Measurements from ENCODE around the gene CENPM.

CENPM gene, protein sequence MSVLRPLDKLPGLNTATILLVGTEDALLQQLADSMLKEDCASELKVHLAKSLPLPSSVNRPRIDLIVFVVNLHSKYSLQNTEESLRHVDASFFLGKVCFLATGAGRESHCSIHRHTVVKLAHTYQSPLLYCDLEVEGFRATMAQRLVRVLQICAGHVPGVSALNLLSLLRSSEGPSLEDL

DNA sequence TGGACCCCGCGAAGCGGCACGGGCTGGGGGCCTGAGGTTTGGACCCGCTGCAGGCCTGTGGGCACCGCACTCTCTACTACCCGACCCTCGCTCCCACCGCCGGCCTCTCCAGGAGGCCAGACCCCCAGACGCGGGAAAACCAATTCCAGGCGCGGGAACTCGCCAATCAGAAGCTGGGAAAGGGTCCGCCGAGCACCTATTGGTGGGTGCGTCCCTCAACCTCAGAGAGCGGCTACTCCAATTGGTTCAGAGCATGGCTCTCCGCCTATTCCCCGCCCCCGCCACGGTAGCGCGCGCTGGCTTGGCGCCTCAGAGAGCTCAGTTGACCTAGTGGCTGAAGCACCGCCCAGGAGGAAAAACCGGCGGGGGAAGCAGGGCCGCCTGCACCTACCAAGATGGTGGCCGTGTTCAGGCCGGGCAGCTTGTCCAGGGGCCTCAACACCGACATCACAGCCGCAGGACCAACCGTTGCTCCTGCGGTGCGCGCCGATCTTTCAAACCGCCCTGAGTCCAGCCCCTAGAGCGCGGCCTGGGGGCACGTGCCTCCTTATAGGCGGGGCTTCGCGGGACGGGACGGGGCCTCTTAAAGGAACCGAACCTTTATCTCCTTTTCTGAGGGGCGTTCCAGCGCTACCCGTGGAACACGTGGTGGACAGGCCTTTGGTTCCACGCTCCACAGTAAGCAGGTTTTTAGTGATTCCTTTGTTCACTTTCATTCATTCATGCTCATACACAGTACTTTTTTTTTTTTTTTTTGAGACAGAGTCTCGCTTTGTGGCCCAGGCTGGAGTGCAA is at the start of gene CENPM:
Gene CENPM, minus strand, starts transcription at position 524 of the 795 bp plus-strand sequence. Its CDS starts 76 bp downstream, at position 448.
- H3K27ac ChIP-seq: peak within 1 kb of the TSS; percentile 86
- TF ChIP-seq ZFX (IDR thresholded peaks at IDR 0.05; ENCODE audit: borderline replicate concordance): no peak
- no peak for TF ChIP-seq CTCF (IDR thresholded peaks at IDR 0.05)

GRCh38 chr22:41995211-41995610 is 48.3 kb upstream of the CENPM start:
- H3K27ac ChIP-seq: no peak overlapping the region
- TF ChIP-seq ZFX (IDR thresholded peaks at IDR 0.05; ENCODE audit: borderline replicate concordance) (no peak), CTCF (IDR thresholded peaks at IDR 0.05) (no peak)

DNA sequence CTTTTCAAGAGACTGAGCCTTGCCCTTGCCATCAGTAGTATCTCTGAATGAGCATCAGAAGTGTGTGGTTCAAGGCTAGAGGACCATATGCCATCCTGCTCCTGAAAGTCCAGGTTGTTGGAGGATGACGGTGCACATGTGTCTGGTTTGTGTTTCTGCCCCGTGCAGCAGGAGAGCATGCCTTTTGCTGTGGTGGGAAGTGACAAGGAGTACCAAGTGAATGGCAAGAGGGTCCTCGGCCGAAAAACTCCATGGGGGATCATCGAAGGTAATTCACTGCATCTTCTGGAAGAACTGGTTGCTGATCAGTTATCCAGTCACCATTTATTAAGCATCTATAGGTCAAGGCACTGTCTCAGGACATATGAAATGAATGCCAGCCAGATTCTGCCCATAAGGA is 45.5 kb upstream of the CENPM start:
- TF ChIP-seq CTCF (IDR thresholded peaks at IDR 0.05) (no peak), ZFX (IDR thresholded peaks at IDR 0.05; ENCODE audit: borderline replicate concordance) (no peak)
- no peak overlapping the region for H3K27ac ChIP-seq

DNA sequence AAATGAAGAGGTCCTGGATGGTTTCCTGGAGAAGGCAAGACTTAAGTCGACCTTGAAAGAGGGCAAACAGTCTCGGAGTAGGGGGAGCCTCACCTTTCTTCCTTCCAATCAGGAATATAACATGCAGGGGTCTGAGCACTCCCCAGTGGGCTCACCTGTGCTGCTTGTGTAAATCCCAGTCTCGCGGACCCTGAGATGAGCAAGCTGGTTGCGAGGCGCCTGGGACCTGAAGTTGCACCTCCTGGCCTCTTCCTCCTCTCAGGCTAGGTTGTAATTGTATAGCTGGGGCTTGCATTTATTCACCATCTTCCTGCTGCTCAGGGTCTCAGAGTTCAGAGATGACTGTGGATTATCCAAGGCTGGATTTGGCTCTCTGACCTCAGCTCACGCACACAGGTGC is 44.2 kb upstream of the CENPM start:
- no peak overlapping the region for H3K27ac ChIP-seq
- TF ChIP-seq CTCF (IDR thresholded peaks at IDR 0.05): no peak
- TF ChIP-seq ZFX (IDR thresholded peaks at IDR 0.05; ENCODE audit: borderline replicate concordance): no peak

DNA sequence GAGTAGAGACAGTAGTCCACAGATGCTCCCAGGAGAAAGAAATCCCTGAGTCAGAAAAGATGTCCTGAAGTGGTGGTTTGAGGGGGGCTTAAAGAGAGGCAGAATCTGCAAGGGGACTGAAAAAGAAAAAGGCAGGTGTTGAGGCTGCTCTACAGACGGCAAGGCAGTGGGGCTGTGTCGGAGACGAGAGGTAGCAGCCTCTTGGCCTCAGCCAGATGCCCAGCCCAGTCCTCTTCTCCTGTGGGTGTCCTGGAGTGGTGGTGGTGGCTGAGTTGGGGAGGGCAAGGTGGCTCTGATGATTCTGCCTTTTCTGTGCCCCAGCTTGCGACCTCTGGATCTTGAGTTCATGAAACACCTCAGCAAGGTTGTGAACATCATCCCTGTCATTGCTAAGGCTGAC is 42.3 kb upstream of the CENPM start:
- no peak for TF ChIP-seq ZFX (IDR thresholded peaks at IDR 0.05; ENCODE audit: borderline replicate concordance)
- no peak for TF ChIP-seq CTCF (IDR thresholded peaks at IDR 0.05)
- no peak overlapping the region for H3K27ac ChIP-seq

DNA sequence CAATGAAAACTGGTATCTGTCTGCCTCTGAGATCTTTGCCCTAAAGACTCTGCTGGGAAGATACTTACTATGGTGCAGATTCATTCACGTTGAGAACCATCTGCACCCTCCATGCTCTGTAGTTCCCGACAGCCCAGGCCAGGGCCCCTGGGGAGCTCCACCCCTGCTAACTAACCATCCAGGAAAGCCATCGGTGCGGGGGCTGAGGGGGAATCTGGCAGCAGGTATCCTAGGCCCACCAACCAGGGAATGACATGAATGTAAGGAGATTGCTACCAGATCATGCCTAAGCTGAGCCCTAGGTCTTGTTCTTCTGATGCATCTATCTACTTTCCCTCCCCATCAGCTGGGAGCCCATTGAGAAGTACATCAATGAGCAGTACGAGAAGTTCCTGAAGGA is 40.3 kb upstream of the CENPM start:
- TF ChIP-seq CTCF (IDR thresholded peaks at IDR 0.05) (no peak), ZFX (IDR thresholded peaks at IDR 0.05; ENCODE audit: borderline replicate concordance) (no peak)
- H3K27ac ChIP-seq: no peak overlapping the region

Data from 22Rv1 (cell line).